GM19467 (cell line): ENCODE results near the gene SPRED2.

Experiments
- ATAC-seq: cut with Tn5 transposase; IDR thresholded peaks from one replicate; pipeline ENCODE4 v1.9.1; 2021; ENCODE audit warnings: mild to moderate bottlenecking, moderate library complexity; ENCODE audit not compliant: unreplicated experiment

The SPRED2 gene

GRCh38 chr2:65388596-65389390 is 43.6 kb downstream of the SPRED2 start:
- no peak for ATAC-seq

GRCh38 chr2:65388051-65388531 is 44.3 kb downstream of the SPRED2 start:
- ATAC-seq: peak; percentile 56

GRCh38 chr2:65386989-65387388 is 45.4 kb downstream of the SPRED2 start:
- ATAC-seq: no peak

- no peak for ATAC-seq
Measured at GRCh38 chr2:65386344-65386743, 46.1 kb downstream of the SPRED2 start.

- no peak for ATAC-seq
Measured at GRCh38 chr2:65383541-65384488, 48.6 kb downstream of the SPRED2 start.

- ATAC-seq: peak; percentile 74
Measured at GRCh38 chr2:65382776-65383357, 49.5 kb downstream of the SPRED2 start.

- ATAC-seq: no peak
Measured at GRCh38 chr2:65382323-65382722, 50.1 kb downstream of the SPRED2 start.

GRCh38 chr2:65381607-65382051 is 50.8 kb downstream of the SPRED2 start:
- ATAC-seq: no peak

GRCh38 chr2:65380255-65380654 is 52.1 kb downstream of the SPRED2 start:
- no peak for ATAC-seq

GRCh38 chr2:65379721-65380171 is 52.7 kb downstream of the SPRED2 start:
- no peak for ATAC-seq

GRCh38 chr2:65379223-65379622 is 53.2 kb downstream of the SPRED2 start:
- ATAC-seq: no peak

GRCh38 chr2:65378290-65378689 is 54.1 kb downstream of the SPRED2 start:
- ATAC-seq: no peak

- no peak for ATAC-seq
Measured at GRCh38 chr2:65377556-65378192, 54.7 kb downstream of the SPRED2 start.

- no peak for ATAC-seq
Measured at GRCh38 chr2:65375723-65376122, 56.7 kb downstream of the SPRED2 start.

- no peak for ATAC-seq
Measured at GRCh38 chr2:65374999-65375398, 57.4 kb downstream of the SPRED2 start.

GRCh38 chr2:65374575-65374974 is 57.8 kb downstream of the SPRED2 start:
- ATAC-seq: no peak

- no peak for ATAC-seq
Measured at GRCh38 chr2:65373365-65373918, 59.0 kb downstream of the SPRED2 start.

- no peak for ATAC-seq
Measured at GRCh38 chr2:65372619-65373018, 59.8 kb downstream of the SPRED2 start.

GRCh38 chr2:65371074-65371434 is 61.3 kb downstream of the SPRED2 start:
- no peak for ATAC-seq

GRCh38 chr2:65370387-65371073 is 61.9 kb downstream of the SPRED2 start:
- peak; percentile 55 for ATAC-seq
